Lung (tissue), 12 donors: ENCODE measurements around the gene ULK2. TPM values are rescaled to one million over a fixed set of nuclear protein-coding genes. Genes with fewer than 3 reads are reported as not detected.
A peak's percentile ranks its signal among the peaks of the same experiment; 100 is the strongest.

Source experiments
- ATAC-seq: fragments of 200-7000 bp; cut with Tn5 transposase; one replicate; pipeline ENCODE4 v1.9.1; 2020; ENCODE audit warnings: moderate number of reproducible peaks; ENCODE audit not compliant: insufficient read depth, low FRiP score
- DNase-seq, 3 donors: peaks; one replicate each; pipeline ENCODE4 v3.0.0-alpha.2; 2013 to 2017
- H3K27ac ChIP-seq, 2 donors: one replicate each; pipeline ENCODE4 v1.5.1; 2013; ENCODE audit warnings: mild to moderate bottlenecking in 2 of 2, moderate library complexity in 2 of 2, control low read depth in 1 of 2, inconsistent platforms in 1 of 2, low read depth in 1 of 2, low read length in 1 of 2
- H3K27me3 ChIP-seq, 3 donors: one replicate each; pipeline ENCODE4 v1.5.1; 2013; ENCODE audit warnings: low read length in 2 of 3; ENCODE audit not compliant: control insufficient read depth in 3 of 3, insufficient read depth in 3 of 3
- H3K36me3 ChIP-seq, 4 donors: one replicate each; pipeline ENCODE4 v1.5.1; 2013; ENCODE audit warnings: low read length in 4 of 4, mild to moderate bottlenecking in 1 of 4, moderate library complexity in 1 of 4; ENCODE audit not compliant: control insufficient read depth in 4 of 4, insufficient read depth in 4 of 4
- H3K4me1 ChIP-seq, 5 donors: one replicate each; pipeline ENCODE4 v1.5.1; 2013; ENCODE audit warnings: low read length in 5 of 5, mild to moderate bottlenecking in 2 of 5, moderate library complexity in 1 of 5; ENCODE audit not compliant: control insufficient read depth in 5 of 5, insufficient read depth in 5 of 5
- H3K4me3 ChIP-seq: one replicate; pipeline ENCODE4 v1.5.1; 2013; ENCODE audit warnings: mild to moderate bottlenecking, control low read depth, moderate library complexity
- H3K9ac ChIP-seq, 2 donors: one replicate each; pipeline ENCODE4 v1.5.1; 2013; ENCODE audit warnings: low read length in 2 of 2, control low read depth in 1 of 2; ENCODE audit not compliant: insufficient read depth in 1 of 2
- H3K9me3 ChIP-seq, 4 donors: one replicate each; pipeline ENCODE4 v1.5.1; 2013; ENCODE audit warnings: low read length in 3 of 4, mild to moderate bottlenecking in 1 of 4, moderate library complexity in 1 of 4; ENCODE audit not compliant: control insufficient read depth in 4 of 4, insufficient read depth in 3 of 4
- CTCF ChIP-seq: IDR thresholded peaks from 2 replicates; pipeline ENCODE4 v1.5.1; 2012; ENCODE audit warnings: mild to moderate bottlenecking; ENCODE audit errors: control extremely low read depth, extremely low read depth
- WGBS, 2 donors: extraction: QIAGEN DNeasy Blood & Tissue Kit; methylation state at CpG; one replicate each; pipeline ENCODE4 v1.1.7; 2013; 5-methylcytosine and 5-hydroxymethylcytosine counted together
- polyA plus RNA-seq, 2 donors: library from polyadenylated mRNA; stranded (reverse); fragments of 200-250 nt; gene quantifications; one replicate each; pipeline ENCODE4 v1.2.1, GENCODE V29; 2013
- total RNA-seq, 2 donors: library from RNA; depleted of rRNA in 1 of 2; stranded (reverse); fragments of >200 nt in 1 of 2; gene quantifications; one replicate each; pipeline ENCODE4 v1.2.1, GENCODE V29; 2014 to 2021
- donor health status: control.
- donor health status: control.
- donor health status: Bipolar disorder and iron deficiency.
- donor health status: healthy.
- donor health status: DM: yes; HTN: yes; CAD: no.

The ULK2 gene
- total and polyA plus RNA-seq, 4 donors, result 5.8 to 61.4 (median 16.5) TPM

- peaks cover 0 to 13% (median 0%) of the 10 kb centered on the region in 5 donors for H3K4me1 ChIP-seq
- H3K4me3 ChIP-seq, result no peak overlapping the region
- H3K27me3 ChIP-seq, result no peaks in the 10 kb centered on the region
- H3K27ac ChIP-seq, result peak overlapping the region in 1 of 2 donors; percentile 2
- peaks cover 4 to 13% (median 11%) of the 10 kb centered on the region in 4 donors for H3K36me3 ChIP-seq
- DNase-seq (no peak), ATAC-seq (no peak)
- peaks cover 0 to 2% (median 0%) of the 10 kb centered on the region in 4 donors for H3K9me3 ChIP-seq
- no peak overlapping the region for H3K9ac ChIP-seq
- TF ChIP-seq CTCF, result no peak
- WGBS, 2 donors, result 92 to 93% methylated on average over 2 of the region's 2 CpGs
These were observed 33.1 kb upstream of the ULK2 start for GRCh38 chr17:19900809-19901208.

GRCh38 chr17:19897903-19898302, 30.2 kb upstream of the ULK2 start:
- Histone ChIP-seq H3K36me3 (peaks cover 0 to 7% (median 3%) of the 10 kb centered on the region in 4 donors), H3K27me3 (no peaks in the 10 kb centered on the region), H3K4me3 (no peak overlapping the region), H3K4me1 (peaks cover 0 to 13% (median 0%) of the 10 kb centered on the region in 5 donors), H3K9ac (no peak overlapping the region), H3K27ac (peak overlapping the region in 1 of 2 donors; percentile 40), H3K9me3 (peaks cover 0 to 2% (median 0%) of the 10 kb centered on the region in 4 donors)
- ATAC-seq (no peak), DNase-seq (no peak)
- no peak for TF ChIP-seq CTCF
- WGBS, 2 donors, result 90 to 95% methylated on average over 2 of the region's 2 CpGs

GRCh38 chr17:19897090-19897837, 29.5 kb upstream of the ULK2 start:
- Histone ChIP-seq H3K27ac (peak overlapping the region in 1 of 2 donors; percentile 59), H3K36me3 (peaks cover 0 to 7% (median 2%) of the 10 kb centered on the region in 4 donors), H3K4me1 (peaks cover 0 to 13% (median 0%) of the 10 kb centered on the region in 5 donors), H3K4me3 (no peak overlapping the region), H3K9me3 (peaks cover 0 to 2% (median 0%) of the 10 kb centered on the region in 4 donors), H3K9ac (no peak overlapping the region), H3K27me3 (no peaks in the 10 kb centered on the region)
- ATAC-seq (peak; percentile 44), DNase-seq (no peak)
- no peak for TF ChIP-seq CTCF
- WGBS, 2 donors, result 61 to 81% methylated on average over 8 of the region's 8 CpGs
